Esophagus muscularis mucosa (tissue), 4 donors: ENCODE data around the gene NTN5. TPM values are rescaled to one million over a fixed set of nuclear protein-coding genes. Genes with fewer than 3 reads are reported as not detected.

ENCODE experiments used
- DNase-seq: peaks from one replicate; pipeline ENCODE4 v3.0.0-alpha.2; 2017; ENCODE audit errors: extremely low spot score
- H3K27ac ChIP-seq, 4 donors: fragments of 200-600 bp; sonication (generic); replicated peaks in 1 of 4; 1 replicate in 3 of 4; 2 replicates in 1 of 4; pipeline ENCODE4 v1.5.1; 2016 to 2019; ENCODE audit warnings: mild to moderate bottlenecking in 1 of 4
- H3K27me3 ChIP-seq, 4 donors: fragments of 200-600 bp; sonication (generic); one replicate each; pipeline versions ENCODE4 v1.5.1 to v1.6.0; 2016 to 2019
- H3K36me3 ChIP-seq, 4 donors: fragments of 200-600 bp; sonication (generic); one replicate each; pipeline ENCODE4 v1.5.1; 2016 to 2019
- H3K4me1 ChIP-seq, 4 donors: fragments of 200-600 bp; sonication (generic); one replicate each; pipeline ENCODE4 v1.5.1; 2016 to 2019
- H3K4me3 ChIP-seq, 4 donors: fragments of 200-600 bp; sonication (generic); 1 replicate in 2 of 4; 2 replicates in 2 of 4; pipeline ENCODE4 v1.5.1; 2016 to 2019; ENCODE audit warnings: mild to moderate bottlenecking in 4 of 4, moderate library complexity in 1 of 4
- H3K9me3 ChIP-seq, 4 donors: fragments of 200-600 bp; sonication (generic); 1 replicate in 3 of 4; 2 replicates in 1 of 4; pipeline ENCODE4 v1.5.1; 2016 to 2019
- CTCF ChIP-seq, 3 experiments: fragments of 200-600 bp in 2 of 3; fragments of 450-650 bp in 1 of 3; sonication (generic) in 2 of 3; IDR thresholded peaks; one replicate each; pipeline ENCODE4 v1.5.1; 2017 to 2019; ENCODE audit warnings: antibody characterized with exemption in 3 of 3, mild to moderate bottlenecking in 2 of 3, moderate library complexity in 1 of 3
- EP300 ChIP-seq: sonication (generic); formaldehyde crosslinking; IDR thresholded peaks from one replicate; pipeline ENCODE4 v1.6.1; 2017; ENCODE audit warnings: antibody characterized with exemption
- POLR2A ChIP-seq: fragments of 450-650 bp; IDR thresholded peaks from one replicate; pipeline ENCODE4 v1.6.1; 2017; ENCODE audit warnings: antibody characterized with exemption, moderate library complexity, mild to moderate bottlenecking, low read depth
- POLR2AphosphoS5 ChIP-seq, 2 donors: sonication (generic); formaldehyde crosslinking; IDR thresholded peaks; one replicate each; pipeline ENCODE4 v1.6.1; 2017; ENCODE audit warnings: antibody characterized with exemption in 2 of 2
- WGBS: methylation state at CpG from one replicate; pipeline ENCODE4 v1.1.5; 2018; 5-methylcytosine and 5-hydroxymethylcytosine counted together
- intact Hi-C: fragments of 100-400 bp; cut with DNase I; formaldehyde crosslinking; loops from one replicate; pipeline ENCODE4 v1.15.1; 2023
- total RNA-seq, 4 donors: library from RNA; depleted of rRNA; stranded (reverse); fragments of >200 nt; gene quantifications; one replicate each; pipeline versions ENCODE4 v1.1.0 to v1.2.1, GENCODE V29; 2016

The NTN5 gene
- total RNA-seq, 4 donors from 2014 or later, result under 0.01 to 0.34 (median 0.17) TPM; not detected in 1

- H3K4me1 ChIP-seq, result no peaks in the 10 kb centered on the region
- DNase-seq, result no peak
- no peak for TF ChIP-seq POLR2AphosphoS5 (IDR thresholded peaks at IDR 0.05)
- no peak for TF ChIP-seq EP300
- no peak for TF ChIP-seq CTCF (IDR thresholded peaks at IDR 0.05)
- peaks cover 0 to 2% (median 0%) of the 10 kb centered on the region in 4 donors for H3K27me3 ChIP-seq
- H3K9me3 ChIP-seq, result no peaks in the 10 kb centered on the region
- WGBS, result 93% methylated on average over 23 of the region's 23 CpGs
- H3K4me3 ChIP-seq, result no peak overlapping the region
- H3K36me3 ChIP-seq, result peaks cover 0 to 43% (median 8%) of the 10 kb centered on the region in 4 donors
- intact Hi-C loops, result no loop called here
- H3K27ac ChIP-seq, result no peak overlapping the region
Measured at GRCh38 chr19:48703316-48703715, 30.5 kb upstream of the NTN5 start.

GRCh38 chr19:48702701-48703100 is 29.9 kb upstream of the NTN5 start:
- H3K9me3 ChIP-seq, result no peaks in the 10 kb centered on the region
- H3K27ac ChIP-seq, result no peak overlapping the region
- H3K36me3 ChIP-seq, result peaks cover 0 to 43% (median 8%) of the 10 kb centered on the region in 4 donors
- no peaks in the 10 kb centered on the region for H3K4me1 ChIP-seq
- TF ChIP-seq POLR2A, result no peak
- no peak for TF ChIP-seq POLR2AphosphoS5 (IDR thresholded peaks at IDR 0.05)
- no peak for TF ChIP-seq CTCF (IDR thresholded peaks at IDR 0.05)
- TF ChIP-seq EP300, result no peak
- WGBS, result 92% methylated on average over 13 of the region's 13 CpGs
- DNase-seq, result no peak
- intact Hi-C loops, result no loop called here
- H3K4me3 ChIP-seq, result no peak overlapping the region
- H3K27me3 ChIP-seq, result peaks cover 0 to 2% (median 0%) of the 10 kb centered on the region in 4 donors

- no peaks in the 10 kb centered on the region for H3K9me3 ChIP-seq
- peaks cover 8 to 13% (median 11%) of the 10 kb centered on the region in 4 donors for H3K4me1 ChIP-seq
- no peak for TF ChIP-seq POLR2AphosphoS5 (IDR thresholded peaks at IDR 0.05)
- TF ChIP-seq POLR2A, result no peak
- no peak for TF ChIP-seq EP300
- no peak for TF ChIP-seq CTCF (IDR thresholded peaks at IDR 0.05)
- H3K27ac ChIP-seq, result no peak overlapping the region
- 47% methylated on average over 4 of the region's 4 CpGs for WGBS
- no peak for DNase-seq
- intact Hi-C loops, result no loop called here
- no peak overlapping the region for H3K4me3 ChIP-seq
- peaks cover 0 to 20% (median 5%) of the 10 kb centered on the region in 4 donors for H3K36me3 ChIP-seq
- H3K27me3 ChIP-seq, result peaks cover 0 to 25% (median 6%) of the 10 kb centered on the region in 4 donors
Measured at GRCh38 chr19:48698046-48698445, 25.2 kb upstream of the NTN5 start.

GRCh38 chr19:48696353-48697010 is 23.7 kb upstream of the NTN5 start:
- intact Hi-C loops, result no loop called here
- WGBS, result 6% methylated on average over 33 of the region's 34 CpGs
- Histone ChIP-seq H3K36me3 (peaks cover 0 to 8% (median 2%) of the 10 kb centered on the region in 4 donors), H3K27me3 (peaks cover 0 to 25% (median 6%) of the 10 kb centered on the region in 4 donors), H3K4me1 (peaks cover 8 to 13% (median 11%) of the 10 kb centered on the region in 4 donors), H3K9me3 (no peaks in the 10 kb centered on the region), H3K27ac (peak overlapping the region in 2 of 4 donors; percentile 26 to 63), H3K4me3 (peak overlapping the region; percentile 13 to 46 (median 22))
- no peak for DNase-seq
- TF ChIP-seq EP300 (no peak), POLR2AphosphoS5 (IDR thresholded peaks at IDR 0.05) (no peak), POLR2A (no peak), CTCF (IDR thresholded peaks at IDR 0.05) (no peak)
